Posterior vena cava (tissue), 2 donors: ENCODE data around the gene MT1F. TPM values are rescaled to one million over a fixed set of nuclear protein-coding genes. Genes with fewer than 3 reads are reported as not detected.
"Not testable (repeated sequence)": the region's sequence is repeated elsewhere in the genome, so short reads cannot be mapped to it uniquely, and the experiment has no call there.

ENCODE experiments used
- DNase-seq: peaks from one replicate; pipeline ENCODE4 v3.0.0-alpha.2; 2020; ENCODE audit warnings: low spot score
- intact Hi-C, 2 donors: fragments of 100-400 bp; cut with DNase I; formaldehyde crosslinking; loops; one replicate each; pipeline versions ENCODE4 v1.14.1 to v1.14.2; 2022 to 2023
- total RNA-seq, 2 donors: library from RNA; stranded (reverse); fragmentation: NEBNext Ultra II Directional; extraction: Animal tissue kit (Norgen Biotek cat#: 25700); gene quantifications; one replicate each; pipeline ENCODE4 v1.2.1, GENCODE V29; 2021
- donor health status: DM: yes; HTN: yes; CAD: no.
- donor health status: DM: yes; HTN: yes; CAD: no.

Gene MT1F
- total RNA-seq, 2 donors from 2014 or later = 9.1 to 10.6 TPM

DNA sequence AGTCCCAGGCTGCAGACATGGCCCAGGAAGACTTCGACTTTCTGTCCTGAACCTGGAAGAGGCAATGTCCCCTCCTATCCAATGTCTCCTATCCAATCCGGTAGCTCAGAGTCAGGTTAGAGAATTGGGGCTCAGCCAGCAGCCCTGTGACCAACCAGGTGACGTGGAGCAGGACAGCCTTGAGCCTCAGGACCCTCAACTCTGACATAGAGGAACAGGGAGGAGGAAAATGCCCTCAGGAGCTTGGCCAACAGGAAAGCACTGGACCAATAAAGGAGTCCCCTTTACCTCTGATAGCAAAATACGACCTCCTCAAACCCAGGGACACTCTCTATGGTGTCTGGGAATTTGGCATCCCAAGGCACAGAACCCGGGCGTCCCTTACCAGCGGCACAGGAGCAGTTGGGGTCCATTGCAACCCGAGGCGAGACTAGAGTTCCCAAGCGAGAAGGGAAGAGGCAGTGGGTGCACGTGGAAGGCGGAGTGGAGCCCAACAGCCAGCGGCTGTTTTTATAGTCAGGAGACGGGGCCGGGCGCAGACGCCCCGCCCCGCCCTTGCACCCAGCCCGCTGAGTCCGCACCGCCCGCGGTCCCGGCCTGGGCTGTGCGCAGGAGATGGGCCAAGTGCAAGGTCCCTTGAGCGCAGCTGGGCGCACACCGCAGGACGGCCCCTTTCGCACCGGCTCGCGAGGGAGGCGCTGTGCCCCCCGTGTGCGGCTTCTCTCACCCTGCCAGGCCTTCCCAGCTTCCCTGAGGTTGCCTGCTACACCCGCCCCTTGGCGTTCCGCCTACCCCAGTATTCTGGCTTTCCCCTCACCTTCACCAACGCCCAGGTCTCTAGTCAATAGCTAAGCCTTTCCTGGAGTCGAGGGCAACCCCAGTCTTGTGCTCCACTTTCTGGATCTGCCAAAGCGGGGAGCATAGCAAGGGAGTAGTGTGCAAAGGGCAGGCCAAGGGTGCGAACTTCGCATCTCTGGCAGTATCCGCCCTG, 10.1 kb downstream of the MT1F start, which contains the start of gene MT1G:
TSS of gene MT1G (minus strand) at position 485 of the 991 bp plus-strand sequence. CDS start at position 413, 72 bp downstream.
- DNase-seq = peak; percentile 92
- intact Hi-C loops = loop anchor here in 1 of 2 donors (10.0 kb wide), 1 partner anchor 67 kb away; the partner anchor contains the start of gene NUP93

DNA sequence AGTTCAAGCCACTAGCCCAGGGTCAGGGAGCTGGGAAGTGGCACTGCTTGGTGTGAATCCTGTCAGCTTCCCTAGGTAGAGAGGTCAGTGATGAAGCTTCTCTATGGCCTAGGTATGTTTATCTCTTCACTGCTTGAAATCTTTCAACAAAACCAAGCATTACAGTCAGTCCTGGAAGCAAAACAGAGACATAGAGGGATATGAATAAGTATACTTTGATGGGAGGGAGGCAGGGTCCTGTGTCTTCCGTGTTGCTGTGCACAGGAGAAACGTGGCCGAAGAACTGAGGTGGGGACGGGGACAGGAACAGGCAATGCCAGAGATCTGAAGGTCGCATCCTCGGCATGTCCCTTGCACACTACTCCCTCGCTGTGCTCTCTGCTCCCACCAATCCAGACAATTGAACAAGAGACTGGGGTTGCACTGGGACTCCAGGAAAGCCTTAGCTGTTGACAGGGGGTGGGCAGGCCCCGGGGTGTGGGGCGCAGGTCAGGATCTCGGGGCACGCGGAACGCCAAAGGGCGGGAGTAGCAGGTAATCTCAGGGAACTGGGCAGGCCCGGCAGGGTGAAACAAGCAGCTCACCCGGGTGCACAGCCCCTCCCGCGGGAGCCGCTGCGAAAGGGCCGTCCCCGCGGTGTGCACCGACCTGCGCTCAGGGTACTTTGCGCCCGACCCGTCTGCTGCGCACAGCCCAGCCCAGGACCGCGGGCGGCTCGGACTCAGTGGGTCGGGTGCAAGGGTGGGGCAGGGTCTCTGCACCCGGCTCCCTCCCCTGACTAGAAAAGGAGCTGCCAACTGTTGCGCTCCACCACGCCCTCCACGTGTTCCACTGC, 11.5 kb downstream of the MT1F start, which contains the start of gene MT1H:
TSS of gene MT1H (plus strand) at position 810 of the 835 bp plus-strand sequence. CDS start 71 bp downstream, outside the sequence.
- no peak for DNase-seq
- intact Hi-C loops = loop anchor here in 1 of 2 donors (10.0 kb wide), 1 partner anchor 66 kb away; the partner anchor contains the start of gene NUP93

DNA sequence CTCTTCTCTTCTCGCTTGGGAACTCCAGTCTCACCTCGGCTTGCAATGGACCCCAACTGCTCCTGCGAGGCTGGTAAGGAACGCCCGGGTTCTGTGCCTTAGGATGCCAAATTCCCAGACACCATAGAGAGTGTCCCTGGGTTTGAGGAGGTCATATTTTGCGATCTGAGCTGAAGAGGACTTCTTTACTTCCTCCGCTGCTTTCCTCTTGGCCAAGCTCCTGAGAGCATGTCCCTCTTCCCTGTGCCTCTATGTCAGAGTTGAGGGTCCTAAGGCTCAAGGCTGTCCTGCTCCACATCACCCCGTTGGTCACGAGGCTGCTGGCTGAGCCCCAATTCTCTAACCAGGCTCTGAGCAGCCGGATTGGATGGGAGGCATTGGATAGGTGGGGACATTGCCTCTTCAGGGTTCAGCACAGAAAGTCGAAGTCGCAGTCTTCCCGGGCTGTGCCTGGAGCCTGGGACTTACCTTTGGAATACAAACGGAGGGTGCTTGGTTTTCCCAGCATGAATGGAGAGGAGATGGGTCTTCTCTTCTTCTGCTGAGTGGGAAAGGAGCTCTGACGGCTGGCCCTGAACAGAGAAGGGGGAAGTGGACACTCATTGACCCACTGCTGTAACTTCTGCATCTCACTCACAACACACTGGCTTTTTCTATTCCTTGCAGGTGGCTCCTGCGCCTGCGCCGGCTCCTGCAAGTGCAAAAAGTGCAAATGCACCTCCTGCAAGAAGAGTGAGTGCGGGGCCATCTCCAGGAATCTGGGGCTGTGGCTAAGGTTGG, 12.3 kb downstream of the MT1F start:
- peak; percentile 74 for DNase-seq
- intact Hi-C loops = loop anchor here in 1 of 2 donors (10.0 kb wide), 1 partner anchor 65 kb away; the partner anchor contains the start of gene NUP93

DNA sequence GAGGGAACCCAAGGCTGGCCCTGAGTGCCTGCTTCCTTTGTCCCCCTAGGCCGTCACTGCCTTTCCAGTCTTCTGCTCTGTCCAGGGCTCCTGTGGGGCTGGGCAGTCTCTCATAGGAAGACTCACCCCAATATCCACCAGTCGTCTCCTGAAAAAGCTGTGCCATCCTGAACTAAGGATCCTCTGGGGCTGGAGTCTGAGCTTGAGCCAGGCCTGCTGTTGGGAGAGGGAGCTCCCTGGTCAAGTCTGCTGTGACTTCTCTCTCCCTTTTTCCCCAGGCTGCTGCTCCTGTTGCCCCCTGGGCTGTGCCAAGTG, 12.8 kb downstream of the MT1F start:
- intact Hi-C loops = no loop called here
- no peak for DNase-seq

DNA sequence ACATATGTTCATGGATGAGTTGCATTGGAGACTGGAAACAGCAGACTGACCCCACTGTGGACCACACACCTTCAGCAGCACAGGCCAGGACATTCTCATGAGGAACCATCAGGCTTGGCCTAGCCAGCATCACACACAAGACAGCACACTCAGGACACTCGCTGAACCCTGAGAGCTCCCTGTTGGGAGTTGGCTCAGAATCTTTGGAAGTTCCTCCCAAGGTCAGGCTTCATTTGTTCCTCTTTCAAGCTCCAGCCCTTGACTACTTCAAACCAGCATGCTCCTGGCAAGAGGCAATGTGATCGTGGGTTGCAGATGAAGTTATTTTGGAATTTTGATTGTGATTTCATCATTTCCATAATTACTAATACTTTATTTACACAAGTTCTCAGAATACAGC, 13.9 kb downstream of the MT1F start:
- peak; percentile 50 for DNase-seq
- intact Hi-C loops = not testable (repeated sequence)

DNA sequence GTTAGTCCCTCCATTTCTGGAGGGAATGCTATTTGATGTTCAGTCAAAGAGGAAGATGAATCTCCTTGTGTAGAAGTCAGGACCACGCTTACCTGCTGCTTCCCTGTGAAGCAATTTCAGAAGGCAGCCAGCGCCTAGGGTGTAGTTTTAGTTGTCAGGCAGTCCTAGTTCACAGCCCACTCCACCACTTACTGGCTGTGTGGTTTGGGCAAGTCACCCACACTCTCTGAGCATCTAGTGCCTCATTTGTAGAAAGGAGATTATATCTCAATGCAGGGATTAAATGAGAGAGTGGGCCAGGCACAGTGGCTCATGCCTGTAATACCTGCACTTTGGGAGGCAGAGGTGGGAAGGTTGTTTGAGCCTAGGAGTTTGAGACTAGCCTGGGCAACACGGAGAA, 14.4 kb downstream of the MT1F start:
- DNase-seq = peak; percentile 12
- intact Hi-C loops = not testable (repeated sequence)

DNA sequence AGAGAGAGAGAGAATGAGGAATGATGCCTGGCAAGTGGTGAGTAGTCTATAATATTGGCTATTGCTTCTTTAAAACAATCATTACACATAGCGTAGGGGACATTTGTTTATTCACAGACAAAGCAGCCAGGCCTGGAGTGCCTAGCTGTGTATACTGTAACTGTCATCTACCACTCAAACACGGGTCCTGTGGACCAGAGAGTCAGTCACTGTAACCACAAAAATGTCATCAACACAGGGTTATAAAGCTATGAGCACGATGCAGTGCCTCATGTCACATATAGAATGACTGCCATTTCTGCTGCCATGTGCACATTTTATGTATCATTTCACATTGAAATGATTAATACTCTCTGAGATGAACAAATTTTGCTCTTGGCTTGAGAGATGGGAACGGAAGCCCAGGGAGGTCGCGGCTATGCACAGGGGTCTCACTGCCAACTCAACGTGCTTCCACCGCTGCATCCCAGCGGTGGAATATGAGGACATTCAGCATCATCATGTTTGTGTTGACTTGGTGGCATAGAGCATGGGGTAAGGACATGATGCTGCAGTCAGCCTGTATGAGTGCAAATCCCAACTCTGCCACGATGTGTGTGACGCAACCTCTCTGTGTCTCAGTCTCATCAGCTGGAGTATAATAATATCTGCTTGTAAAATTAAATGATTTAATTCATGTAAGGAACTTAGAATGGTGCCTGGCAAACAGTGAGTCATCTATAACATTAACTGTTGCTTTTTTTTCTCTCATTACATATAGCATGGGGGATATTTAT, 15.2 kb downstream of the MT1F start:
- peak; percentile 32 for DNase-seq
- intact Hi-C loops = no loop called here

DNA sequence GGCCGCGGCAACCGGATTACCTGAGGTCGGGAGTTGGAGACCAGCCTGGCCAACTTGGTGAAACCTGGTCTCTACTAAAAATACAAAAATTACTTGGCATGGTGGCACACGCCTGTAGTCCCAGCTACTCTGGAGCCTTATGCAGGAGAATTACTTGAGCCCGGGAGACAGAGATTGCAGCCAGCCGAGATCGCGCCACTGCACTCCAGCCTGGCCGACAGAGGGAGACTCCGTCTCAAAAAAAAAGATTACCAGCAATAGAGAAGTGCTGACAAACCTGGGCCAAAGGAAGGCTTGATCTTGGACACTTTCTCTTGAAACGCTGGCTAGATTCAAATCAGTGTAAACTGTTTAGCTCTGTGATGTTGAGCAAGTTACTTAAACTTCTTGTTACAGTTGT, 16.2 kb downstream of the MT1F start:
- intact Hi-C loops = no loop called here

DNA sequence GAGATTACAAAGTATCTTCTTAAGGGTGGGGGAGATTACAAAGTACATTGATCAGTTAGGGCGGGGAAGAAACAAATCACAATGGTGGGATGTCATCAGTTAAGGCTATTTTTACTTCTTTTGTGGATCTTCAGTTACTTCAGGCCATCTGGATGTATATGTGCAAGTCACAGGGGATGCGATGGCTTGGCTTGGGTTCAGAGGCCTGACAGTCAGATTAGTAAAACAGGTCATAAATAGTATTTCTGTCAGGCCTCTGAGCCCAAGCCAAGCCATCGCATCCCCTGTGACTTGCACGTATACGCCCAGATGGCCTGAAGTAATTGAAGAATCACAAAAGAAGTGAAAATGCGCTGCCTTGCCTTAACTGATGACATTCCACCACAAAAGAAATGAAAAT, 16.8 kb downstream of the MT1F start:
- intact Hi-C loops = not testable (repeated sequence)
- peak; percentile 14 for DNase-seq

More for the DNA sequence above, 16.2 kb downstream of the MT1F start:
- DNase-seq = peak; percentile 78

DNA sequence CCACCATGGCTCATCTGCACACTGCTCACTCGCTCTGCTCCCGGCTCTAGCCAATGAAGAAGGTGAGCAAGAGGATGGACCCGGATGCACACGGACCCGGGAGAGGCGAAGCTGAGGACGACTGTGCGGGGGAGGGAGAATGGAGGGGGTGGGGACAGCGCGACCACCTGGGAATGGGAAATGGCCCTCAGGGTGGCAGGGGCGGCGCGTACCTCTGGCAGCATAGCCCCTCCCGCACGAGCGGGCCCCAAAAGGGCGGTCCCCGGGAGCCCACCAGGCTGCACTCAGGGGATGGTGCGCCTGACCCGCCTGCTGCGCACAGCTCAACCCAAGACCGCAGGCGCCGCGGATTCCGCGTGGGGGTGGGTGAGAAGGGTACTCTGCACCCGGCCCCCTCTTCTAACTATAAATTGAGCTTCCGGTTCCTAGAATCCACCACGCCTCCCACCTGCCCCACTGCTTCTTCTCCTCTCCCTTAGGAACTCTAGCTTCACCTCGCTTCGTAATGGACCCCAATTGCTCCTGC, 18.0 kb downstream of the MT1F start:
- intact Hi-C loops = no loop called here
- peak; percentile 69 for DNase-seq

DNA sequence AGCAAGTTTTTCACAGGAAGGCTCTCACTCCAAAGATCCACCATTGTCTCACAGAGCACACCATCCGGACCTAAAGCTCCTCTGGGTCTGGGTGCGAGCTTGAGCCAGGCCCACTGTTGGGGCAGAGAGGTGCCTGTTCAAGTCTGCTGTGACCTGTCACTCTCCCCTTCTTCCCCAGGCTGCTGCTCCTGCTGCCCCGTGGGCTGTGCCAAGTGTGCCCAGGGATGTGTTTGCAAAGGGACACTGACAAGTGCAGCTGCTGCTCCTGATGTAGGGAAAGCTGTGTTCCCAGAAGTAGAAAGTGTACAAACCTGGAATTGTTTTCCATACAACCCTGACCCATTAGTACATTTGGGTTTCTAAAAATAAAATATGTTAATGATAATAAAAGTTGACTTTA, 19.7 kb downstream of the MT1F start:
- intact Hi-C loops = no loop called here
- DNase-seq = peak; percentile 57

DNA sequence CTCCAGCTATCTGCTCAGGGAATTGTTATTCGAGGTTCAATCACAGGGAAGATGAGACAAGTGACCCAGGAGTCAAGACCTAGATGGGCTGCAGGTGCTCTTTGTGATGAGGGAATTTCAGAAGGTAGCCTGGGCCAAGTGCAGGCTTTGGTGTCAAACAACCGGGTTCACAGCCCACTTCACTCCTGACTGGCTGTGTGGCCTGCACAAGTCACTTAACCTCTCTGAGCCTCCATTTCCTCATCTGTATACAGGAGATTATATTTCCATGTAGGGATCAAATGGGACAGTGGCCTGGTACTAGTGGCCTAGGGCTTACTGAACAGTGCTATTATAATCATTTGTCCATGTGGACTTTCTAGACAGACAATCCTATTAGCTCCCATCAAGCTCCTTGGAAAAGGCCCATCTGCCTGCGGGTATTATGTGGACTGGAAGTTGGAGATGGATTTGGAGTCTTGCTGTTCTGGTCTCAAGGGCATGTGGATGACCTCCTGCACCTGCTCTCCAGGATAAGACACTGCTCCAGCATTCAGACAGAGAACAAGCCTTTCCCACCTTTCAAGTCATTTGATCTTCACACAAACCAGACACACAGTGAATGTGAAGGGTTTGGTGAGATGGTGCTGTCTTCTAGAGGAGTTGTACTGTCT, 21.4 kb downstream of the MT1F start:
- peak; percentile 31 for DNase-seq
- intact Hi-C loops = no loop called here

DNA sequence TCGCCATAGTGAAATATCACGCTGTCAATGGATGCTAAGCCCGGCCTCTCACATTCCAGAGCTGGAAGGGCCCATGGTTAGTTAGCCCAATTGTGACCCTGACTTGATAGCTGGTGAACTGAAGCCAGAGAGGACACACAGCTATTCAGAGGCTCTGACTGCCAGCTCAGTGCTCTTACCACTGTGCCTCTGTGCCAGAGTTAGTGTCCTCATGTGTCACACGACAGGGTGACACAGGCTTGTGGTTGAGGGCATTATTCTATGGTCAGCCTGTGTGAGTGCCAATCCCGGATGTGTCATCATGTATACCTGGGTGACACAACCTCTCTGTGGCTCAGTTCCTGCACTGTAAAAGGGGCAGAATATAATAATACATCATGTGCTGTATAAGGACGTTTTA, 22.1 kb downstream of the MT1F start:
- DNase-seq = peak; percentile 53
- intact Hi-C loops = no loop called here

DNA sequence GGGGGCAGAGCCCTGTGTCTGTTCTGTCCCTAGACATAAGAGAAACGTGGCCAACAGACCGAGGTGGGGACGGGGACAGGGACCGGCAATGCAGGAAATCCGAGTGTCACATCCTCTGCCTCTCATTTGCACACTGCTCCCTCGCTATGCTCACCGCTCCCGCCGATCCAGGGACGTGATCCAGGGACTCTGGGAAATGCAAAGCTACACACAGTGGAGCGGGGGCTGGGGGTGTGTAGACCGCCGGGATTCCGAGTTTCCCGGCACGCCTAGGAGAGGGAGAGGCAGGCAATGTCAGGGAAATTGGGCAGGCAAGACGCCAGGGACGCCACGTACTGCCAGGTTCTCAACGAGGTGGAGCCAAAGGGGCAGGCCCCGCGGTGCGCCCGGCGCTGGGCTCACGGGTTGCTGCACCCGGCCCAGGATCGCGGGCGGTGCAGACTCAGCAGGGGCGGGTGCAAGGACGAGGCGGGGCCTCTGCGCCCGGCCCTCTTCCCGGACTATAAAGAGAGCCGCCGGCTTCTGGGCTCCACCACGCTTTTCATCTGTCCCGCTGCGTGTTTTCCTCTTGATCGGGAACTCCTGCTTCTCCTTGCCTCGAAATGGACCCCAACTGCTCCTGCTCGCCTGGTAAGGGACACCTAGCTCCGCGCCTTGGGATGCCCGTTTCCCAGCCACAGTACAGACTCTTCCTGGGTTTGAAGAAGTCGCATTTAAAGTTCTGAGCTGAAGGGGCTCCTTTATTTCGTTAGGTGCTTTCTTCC, 24.4 kb downstream of the MT1F start, which contains the start of gene MT1X:
TSS of gene MT1X (plus strand) at position 532 of the 764 bp plus-strand sequence. CDS start at position 603, 71 bp downstream.
- DNase-seq = peak; percentile 98
- intact Hi-C loops = no loop called here

DNA sequence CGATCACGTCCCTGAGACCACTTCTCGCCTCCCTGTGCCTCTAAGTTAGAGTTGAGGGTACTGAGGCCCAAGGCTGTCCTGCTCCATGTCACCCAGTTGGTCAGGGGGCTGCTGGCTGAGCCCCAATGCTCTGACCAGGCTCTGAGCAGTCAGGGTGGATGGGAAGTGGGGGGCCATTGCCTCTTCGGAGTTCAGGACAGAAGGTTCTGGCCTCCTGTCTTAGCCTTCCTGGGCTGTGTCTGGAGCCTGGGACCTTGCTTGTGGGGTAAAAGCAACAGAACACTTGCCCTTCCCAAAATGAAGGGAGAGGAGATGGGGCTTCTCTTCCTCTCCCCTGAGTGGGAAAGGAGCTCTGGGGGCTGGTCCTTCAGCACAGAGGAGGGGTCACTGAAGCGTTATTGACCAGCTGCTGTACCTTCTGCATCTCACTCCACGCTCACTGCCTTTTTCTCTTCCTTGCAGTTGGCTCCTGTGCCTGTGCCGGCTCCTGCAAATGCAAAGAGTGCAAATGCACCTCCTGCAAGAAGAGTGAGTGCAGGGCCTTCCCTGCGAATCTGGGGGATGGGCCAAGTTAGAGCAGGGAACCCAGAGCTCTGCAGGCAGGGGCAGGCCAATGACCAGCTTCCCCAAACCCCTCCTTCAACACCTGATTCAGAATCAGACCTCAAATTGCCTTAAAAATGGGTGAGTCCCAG, 25.1 kb downstream of the MT1F start:
- peak; percentile 80 for DNase-seq
- intact Hi-C loops = no loop called here
